A673 (cell line): ENCODE data around the gene GBP2.

Experiments used
- CTCF ChIP-seq: fragments of 300-800, 200-600 bp; sonication (generic); conservative IDR thresholded peaks from 2 replicates; pipeline ENCODE4 v1.5.1; 2017; ENCODE audit warnings: low read depth, mild to moderate bottlenecking, antibody characterized with exemption, low read length, moderate library complexity, mixed read lengths
- EZH2 ChIP-seq: fragments of 200-600 bp; sonication (generic); IDR thresholded peaks from 2 replicates; pipeline ENCODE4 v1.6.1; 2017; ENCODE audit warnings: borderline replicate concordance, low read depth, mild to moderate bottlenecking, mixed read lengths, antibody characterized with exemption, low read length; ENCODE audit not compliant: poor library complexity, severe bottlenecking

GRCh38 chr1:89098857-89099256, 27.1 kb downstream of the GBP2 start:
- TF ChIP-seq CTCF (no peak), EZH2 (no peak)
